DMS53 treated with DMSO at 0.1 percent for 48 hours (cell line): Measurements from ENCODE around the gene TCEAL2.
A peak's percentile ranks its signal among the peaks of the same experiment; 100 is the strongest.
"Not testable (repeated sequence)": the region's sequence is repeated elsewhere in the genome, so short reads cannot be mapped to it uniquely, and the experiment has no call there.

Experiments
- DNase-seq: peaks from one replicate; lab custom pipeline; 2025; ENCODE audit not compliant: unreplicated experiment; lab: John Stamatoyannopoulos, UW

Gene TCEAL2

GRCh38 chrX:102125436-102125835, at the start of gene TCEAL2:
Gene TCEAL2, plus strand, starts transcription at chrX:102125679. Its CDS starts 1,152 bp downstream, at chrX:102126831.
- not testable (repeated sequence) for DNase-seq

- no peak for DNase-seq
These were observed 48.1 kb upstream of the TCEAL2 start for GRCh38 chrX:102077426-102077825.

- no peak for DNase-seq
These were observed 39.8 kb upstream of the TCEAL2 start for GRCh38 chrX:102085706-102086105.

GRCh38 chrX:102113367-102113766, 12.1 kb upstream of the TCEAL2 start:
- no peak for DNase-seq

GRCh38 chrX:102115748-102116147, 9.7 kb upstream of the TCEAL2 start:
- no peak for DNase-seq

- DNase-seq: not testable (repeated sequence)
These were observed 465 bp upstream of the TCEAL2 start for GRCh38 chrX:102125014-102125413.

GRCh38 chrX:102126080-102126818, 770 bp downstream of the TCEAL2 start:
- not testable (repeated sequence) for DNase-seq

GRCh38 chrX:102126863-102127262, 1.4 kb downstream of the TCEAL2 start:
- DNase-seq: no peak

GRCh38 chrX:102129473-102129872, 4.0 kb downstream of the TCEAL2 start:
- no peak for DNase-seq

- no peak for DNase-seq
These were observed 12.6 kb downstream of the TCEAL2 start for GRCh38 chrX:102138064-102138463.

GRCh38 chrX:102140876-102141275, 15.4 kb downstream of the TCEAL2 start:
- DNase-seq: not testable (repeated sequence)

GRCh38 chrX:102141631-102142030, 16.2 kb downstream of the TCEAL2 start:
- not testable (repeated sequence) for DNase-seq

GRCh38 chrX:102142274-102142673, 16.8 kb downstream of the TCEAL2 start, which contains the start of gene TCEAL6:
Gene TCEAL6, minus strand, starts transcription at chrX:102142481.
- not testable (repeated sequence) for DNase-seq

- DNase-seq: peak; percentile 8
These were observed 28.9 kb downstream of the TCEAL2 start for GRCh38 chrX:102154218-102154860.

- peak; percentile 13 for DNase-seq
These were observed 29.7 kb downstream of the TCEAL2 start for GRCh38 chrX:102154900-102155805.

- peak; percentile 60 for DNase-seq
These were observed 30.3 kb downstream of the TCEAL2 start, which contains the start of gene BEX5 for GRCh38 chrX:102155806-102156179. Gene BEX5, minus strand, starts transcription at chrX:102155977. Its CDS starts 1,712 bp downstream, at chrX:102154265.
